Spleen (tissue), 13 donors: ENCODE data around the gene ZNF616. TPM values are rescaled to one million over a fixed set of nuclear protein-coding genes. Genes with fewer than 3 reads are reported as not detected.

Experiments
- DNase-seq: peaks from one replicate; pipeline ENCODE4 v3.0.0-alpha.2; 2020
- H3K27ac ChIP-seq, 8 donors: fragments of 200-600 bp; sonication (generic) in 7 of 8; 1 replicate in 4 of 8; 2 replicates in 4 of 8; pipeline versions ENCODE4 v1.5.0 to v1.8.0; 2016 to 2021; ENCODE audit warnings: inconsistent platforms in 4 of 8, mild to moderate bottlenecking in 4 of 8, moderate library complexity in 1 of 8
- H3K27me3 ChIP-seq, 7 donors: fragments of 200-600 bp; sonication (generic) in 6 of 7; replicated peaks in 1 of 7; 1 replicate in 4 of 7; 2 replicates in 3 of 7; pipeline versions ENCODE4 v1.5.0 to v1.8.0; 2016 to 2021; ENCODE audit warnings: inconsistent platforms in 3 of 7, mild to moderate bottlenecking in 1 of 7
- H3K36me3 ChIP-seq, 6 donors: fragments of 200-600 bp; sonication (generic) in 5 of 6; 1 replicate in 4 of 6; 2 replicates in 2 of 6; pipeline versions ENCODE4 v1.5.0 to v1.8.0; 2016 to 2021; ENCODE audit warnings: inconsistent platforms in 2 of 6
- H3K4me1 ChIP-seq, 6 donors: fragments of 200-600 bp; sonication (generic) in 5 of 6; 1 replicate in 3 of 6; 2 replicates in 3 of 6; pipeline versions ENCODE4 v1.5.0 to v1.8.0; 2016 to 2021; ENCODE audit warnings: inconsistent platforms in 3 of 6
- H3K4me3 ChIP-seq, 8 donors: fragments of 200-600 bp; sonication (generic) in 7 of 8; 1 replicate in 4 of 8; 2 replicates in 4 of 8; pipeline versions ENCODE4 v1.5.0 to v1.8.0; 2016 to 2021; ENCODE audit warnings: inconsistent platforms in 4 of 8, mild to moderate bottlenecking in 4 of 8, moderate library complexity in 2 of 8
- H3K9me3 ChIP-seq, 8 donors: fragments of 200-600 bp; sonication (generic) in 7 of 8; 1 replicate in 4 of 8; 2 replicates in 4 of 8; pipeline versions ENCODE4 v1.5.0 to v1.8.0; 2016 to 2021; ENCODE audit warnings: inconsistent platforms in 4 of 8
- POLR2A ChIP-seq, 3 donors: fragments of 450-650 bp; IDR thresholded peaks; one replicate each; pipeline ENCODE4 v1.5.1; 2017; ENCODE audit warnings: antibody characterized with exemption in 3 of 3, mild to moderate bottlenecking in 1 of 3
- POLR2AphosphoS5 ChIP-seq, 3 donors: sonication (generic); formaldehyde crosslinking; IDR thresholded peaks; one replicate each; pipeline ENCODE4 v1.5.1; 2017; ENCODE audit warnings: antibody characterized with exemption in 3 of 3
- WGBS, 5 donors: extraction: QIAGEN DNeasy Blood & Tissue Kit in 3 of 5; methylation state at CpG; one replicate each; pipeline versions ENCODE4 v1.1.5 to v1.1.7; 2013 to 2018; 5-methylcytosine and 5-hydroxymethylcytosine counted together
- intact Hi-C: fragments of 100-400 bp; cut with DNase I; formaldehyde crosslinking; loops from one replicate; pipeline ENCODE4 v1.15.0; 2023; ENCODE audit warnings: low total_unique reads
- long read RNA-seq, 2 donors: transcript quantifications; one replicate each; lab custom pipeline, GENCODE V29; 2026
- polyA plus RNA-seq, 3 donors: library from polyadenylated mRNA; stranded (reverse); fragments of 200-250 nt; gene quantifications; one replicate each; pipeline ENCODE4 v1.2.1, GENCODE V29; 2013
- total RNA-seq, 7 donors: library from RNA; depleted of rRNA in 3 of 7; stranded (reverse); fragments of >200 nt in 3 of 7; fragmentation: NEBNext Ultra II Directional in 4 of 7; extraction: Animal tissue kit (Norgen Biotek cat#: 25700) in 4 of 7; gene quantifications; one replicate each; pipeline versions ENCODE4 v1.1.0 to v1.2.1, GENCODE V29; 2016 to 2021
- TF ChIP-seq, protein P1 (sequence below), 11 experiments: fragments of 200-600 bp in 7 of 11; fragments of 450-650 bp in 4 of 11; sonication (generic) in 4 of 11; IDR thresholded peaks in 8 of 11; conservative IDR thresholded peaks in 3 of 11; 1 replicate in 7 of 11; 2 replicates in 4 of 11; pipeline versions ENCODE4 v1.4.0 to v1.8.0; 2016 to 2021; ENCODE audit warnings: antibody characterized with exemption in 11 of 11, inconsistent platforms in 4 of 11, mild to moderate bottlenecking in 1 of 11
- donor health status: healthy with polysubstance abuse.
- donor health status: DM: no; HTN: no; CAD: no; lungs with moderate emphysema.
- donor health status: DM: no; HTN: no; CAD: no.
- donor health status: Bipolar disorder and iron deficiency.
- donor health status: healthy.
- donor health status: DM: no; HTN: no; CAD: no.
- donor health status: DM: yes; HTN: yes; CAD: no.

The ZNF616 gene
- total RNA-seq (10 to 100 TPM in 4 of 7 donors, 1 to 10 TPM in 3; 7.5 to 22.6 (median 10.3) TPM), polyA plus RNA-seq (1 to 10 TPM; 1.3 to 2.1 (median 2.1) TPM)
- long read RNA-seq, donor 1, partial matches to known transcripts = 0 of 2 reads
- long read RNA-seq, donor 1, other reads (novel, unspliced or antisense) = 0 of 2 reads
- long read RNA-seq, donor 2, full-length matches to known transcripts = 2 of 2 reads
- long read RNA-seq, donor 2, partial matches to known transcripts = 0 of 2 reads
- long read RNA-seq, donor 2, other reads (novel, unspliced or antisense) = 0 of 2 reads

DNA sequence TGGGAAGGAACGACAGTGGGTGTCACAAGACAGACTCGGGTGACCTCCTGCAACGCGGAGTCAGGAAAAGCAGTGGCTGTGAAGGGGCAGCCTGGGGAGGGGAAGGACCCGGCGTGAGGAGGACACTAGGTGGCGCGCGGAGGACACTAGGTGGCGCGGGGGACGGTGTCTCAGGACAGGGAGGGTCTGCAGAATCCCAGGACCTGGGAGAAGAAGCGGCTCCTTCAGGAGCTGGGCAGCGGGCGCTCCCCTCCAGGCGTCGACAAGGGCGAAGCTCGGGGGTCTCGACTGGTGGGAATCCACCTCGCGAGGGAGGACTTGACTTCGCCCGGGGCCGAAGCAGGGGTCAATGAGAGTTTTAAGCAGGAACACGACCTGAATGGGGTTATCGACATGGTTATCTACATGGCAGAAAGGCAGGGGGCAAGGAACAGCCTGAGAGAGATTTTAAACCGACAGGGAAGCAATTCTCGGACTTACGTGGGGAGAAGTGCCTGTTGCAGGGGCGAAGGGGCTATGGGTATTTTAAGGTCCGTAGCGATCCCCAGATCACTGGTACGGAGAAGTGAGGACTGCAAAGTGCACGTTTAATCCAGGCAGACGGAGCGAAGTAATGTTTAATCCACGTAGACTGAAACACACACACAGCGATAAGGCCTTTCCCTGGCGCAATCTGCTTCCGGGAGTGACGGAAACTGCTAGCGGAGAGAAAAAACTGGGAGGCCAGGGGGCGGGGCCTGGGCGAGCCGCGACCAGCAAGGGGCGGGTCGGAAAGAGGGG lies at the start of gene ZNF616:
ZNF616 (minus strand) TSS at position 687 of the 780 bp plus-strand sequence. CDS start 9,426 bp downstream, outside the sequence.
- 0 to 1% (median 1%) methylated on average over 49 of the region's 49 CpGs for WGBS, 5 donors
- Histone ChIP-seq H3K4me3 (peak within 1 kb of the TSS; percentile 84 to 99 (median 91)), H3K4me1 (peaks cover 7 to 28% (median 23%) of the 10 kb centered on the region in 6 donors), H3K27ac (peak within 1 kb of the TSS; percentile 88 to 97 (median 94)), H3K27me3 (no peaks in the 10 kb centered on the region), H3K36me3 (peaks cover 0 to 14% (median 0%) of the 10 kb centered on the region in 6 donors), H3K9me3 (peaks cover 0 to 54% (median 12%) of the 10 kb centered on the region in 8 donors)
- TF ChIP-seq POLR2A (IDR thresholded peaks at IDR 0.05) (peak in 1 of 3 donors; percentile 47), POLR2AphosphoS5 (IDR thresholded peaks at IDR 0.05) (peak; percentile 82 to 92 (median 83))
- TF ChIP-seq, protein P1, sequence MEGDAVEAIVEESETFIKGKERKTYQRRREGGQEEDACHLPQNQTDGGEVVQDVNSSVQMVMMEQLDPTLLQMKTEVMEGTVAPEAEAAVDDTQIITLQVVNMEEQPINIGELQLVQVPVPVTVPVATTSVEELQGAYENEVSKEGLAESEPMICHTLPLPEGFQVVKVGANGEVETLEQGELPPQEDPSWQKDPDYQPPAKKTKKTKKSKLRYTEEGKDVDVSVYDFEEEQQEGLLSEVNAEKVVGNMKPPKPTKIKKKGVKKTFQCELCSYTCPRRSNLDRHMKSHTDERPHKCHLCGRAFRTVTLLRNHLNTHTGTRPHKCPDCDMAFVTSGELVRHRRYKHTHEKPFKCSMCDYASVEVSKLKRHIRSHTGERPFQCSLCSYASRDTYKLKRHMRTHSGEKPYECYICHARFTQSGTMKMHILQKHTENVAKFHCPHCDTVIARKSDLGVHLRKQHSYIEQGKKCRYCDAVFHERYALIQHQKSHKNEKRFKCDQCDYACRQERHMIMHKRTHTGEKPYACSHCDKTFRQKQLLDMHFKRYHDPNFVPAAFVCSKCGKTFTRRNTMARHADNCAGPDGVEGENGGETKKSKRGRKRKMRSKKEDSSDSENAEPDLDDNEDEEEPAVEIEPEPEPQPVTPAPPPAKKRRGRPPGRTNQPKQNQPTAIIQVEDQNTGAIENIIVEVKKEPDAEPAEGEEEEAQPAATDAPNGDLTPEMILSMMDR (IDR thresholded peaks at IDR 0.05 in 8 of 11, conservative IDR thresholded peaks at IDR 0.05 in 3 of 11) = peak; percentile 75 to 90 (median 87)
- intact Hi-C loops = loop anchor here (2.0 to 5.0 kb wide), 2 partner anchors 48 to 97 kb away; no protein-coding TSS in a partner anchor
- DNase-seq = peak; percentile 96

DNA sequence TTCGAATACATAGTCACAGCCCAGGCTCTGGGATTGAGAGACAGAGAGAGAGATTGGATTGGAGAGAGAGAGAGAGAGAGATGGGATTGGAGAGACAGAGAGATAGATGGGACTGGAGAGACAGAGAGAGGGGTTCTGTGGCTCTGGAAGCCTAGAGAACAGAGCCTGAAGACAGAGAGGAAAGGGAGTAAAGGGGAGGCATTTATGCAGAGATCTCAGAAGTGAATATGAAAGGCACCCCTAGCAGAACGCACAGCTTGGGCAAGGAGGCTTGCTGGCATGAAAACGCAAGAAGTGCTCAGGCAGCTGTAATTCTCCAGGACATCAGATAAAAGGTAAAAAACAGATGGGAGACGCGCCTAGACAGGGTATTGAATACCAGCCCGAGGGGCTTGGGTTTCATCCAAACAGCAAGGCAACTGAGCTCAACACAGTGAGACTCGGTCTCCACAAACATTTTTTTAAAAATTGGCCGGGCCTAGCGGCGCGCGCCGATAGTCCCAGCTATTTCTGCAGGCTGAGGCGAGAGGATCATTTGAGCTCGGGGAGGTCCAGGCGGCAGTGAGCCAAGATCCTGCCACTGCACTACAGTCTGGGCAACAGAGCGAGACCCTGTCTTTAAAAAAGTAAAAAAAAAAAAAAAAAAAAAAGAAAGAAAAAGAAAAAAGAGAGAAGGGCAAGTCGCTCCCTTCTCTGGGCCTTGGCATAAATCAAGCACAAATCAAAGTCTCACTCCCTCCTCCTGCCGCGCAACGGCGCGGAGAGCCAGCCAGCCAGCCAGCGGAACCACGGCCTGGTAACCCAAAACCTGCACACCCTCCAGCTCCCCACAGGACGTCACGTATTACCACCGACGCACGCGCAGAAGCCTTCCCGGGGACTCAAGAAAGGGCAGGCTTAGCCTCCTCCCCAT lies 49.3 kb upstream of the ZNF616 start:
- Histone ChIP-seq H3K36me3 (peaks cover 0 to 20% (median 7%) of the 10 kb centered on the region in 6 donors), H3K4me3 (peak overlapping the region; percentile 13 to 88 (median 42)), H3K27ac (peak overlapping the region; percentile 81 to 100 (median 98)), H3K27me3 (no peaks in the 10 kb centered on the region), H3K4me1 (peaks cover 35 to 49% (median 42%) of the 10 kb centered on the region in 6 donors), H3K9me3 (no peaks in the 10 kb centered on the region)
- TF ChIP-seq POLR2AphosphoS5 (IDR thresholded peaks at IDR 0.05) = peak; percentile 75 to 93 (median 83)
- peak in 1 of 3 donors; percentile 62 for TF ChIP-seq POLR2A (IDR thresholded peaks at IDR 0.05)
- TF ChIP-seq, protein P1 (IDR thresholded peaks at IDR 0.05 in 8 of 11, conservative IDR thresholded peaks at IDR 0.05 in 3 of 11) = peak in 7 of 11 experiments; percentile 4 to 45 (median 23)
- peak; percentile 100 for DNase-seq
- WGBS, 5 donors = 5 to 13% (median 9%) methylated on average over 32 of the region's 32 CpGs
- intact Hi-C loops = loop anchor here (5.0 kb wide), 1 partner anchor 47 kb away; no protein-coding TSS in a partner anchor

DNA sequence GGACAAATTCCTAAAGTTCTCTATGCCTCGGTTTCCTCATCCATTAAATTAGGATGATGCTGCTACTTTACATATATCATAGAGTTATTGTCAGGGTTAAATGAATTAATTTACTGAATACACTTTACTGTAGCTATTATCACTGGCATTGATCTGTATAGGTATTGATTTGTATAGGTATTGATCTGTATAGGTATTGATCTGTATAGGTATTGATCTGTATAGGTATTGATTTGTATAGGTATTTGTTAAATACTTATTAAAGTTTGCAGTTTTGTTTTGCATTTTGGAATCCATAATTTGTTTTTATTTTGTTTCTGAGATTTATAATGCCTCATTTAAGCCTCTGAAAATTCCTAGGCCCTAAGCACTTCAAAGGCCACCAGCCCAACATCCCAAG lies 47.7 kb upstream of the ZNF616 start:
- Histone ChIP-seq H3K36me3 (peaks cover 0 to 3% (median 0%) of the 10 kb centered on the region in 6 donors), H3K27ac (peak overlapping the region in 1 of 8 donors; percentile 99), H3K4me3 (no peak overlapping the region), H3K27me3 (no peaks in the 10 kb centered on the region), H3K4me1 (peaks cover 22 to 32% (median 29%) of the 10 kb centered on the region in 6 donors), H3K9me3 (no peaks in the 10 kb centered on the region)
- WGBS, 5 donors = 88 to 100% (median 96%) methylated on average over 1 of the region's 1 CpG
- TF ChIP-seq, protein P1 (IDR thresholded peaks at IDR 0.05 in 8 of 11, conservative IDR thresholded peaks at IDR 0.05 in 3 of 11) = no peak
- TF ChIP-seq POLR2A (IDR thresholded peaks at IDR 0.05) = no peak
- intact Hi-C loops = loop anchor here (5.0 kb wide), 1 partner anchor 45 kb away; no protein-coding TSS in a partner anchor
- DNase-seq = no peak
